Stimulated activated CD4-positive, alpha-beta T cell treated with anti-CD3 and anti-CD28 coated beads, Interleukin-2, amount 100 ng/mL, for 48 hours (primary cell): ENCODE measurements around the gene GPX6.
"Not testable (repeated sequence)": the region's sequence is repeated elsewhere in the genome, so short reads cannot be mapped to it uniquely, and the experiment has no call there.

ENCODE experiments used
- DNase-seq, 2 donors: peaks; one replicate each; pipeline ENCODE4 v3.0.0-alpha.2; 2020

GPX6 gene

DNA sequence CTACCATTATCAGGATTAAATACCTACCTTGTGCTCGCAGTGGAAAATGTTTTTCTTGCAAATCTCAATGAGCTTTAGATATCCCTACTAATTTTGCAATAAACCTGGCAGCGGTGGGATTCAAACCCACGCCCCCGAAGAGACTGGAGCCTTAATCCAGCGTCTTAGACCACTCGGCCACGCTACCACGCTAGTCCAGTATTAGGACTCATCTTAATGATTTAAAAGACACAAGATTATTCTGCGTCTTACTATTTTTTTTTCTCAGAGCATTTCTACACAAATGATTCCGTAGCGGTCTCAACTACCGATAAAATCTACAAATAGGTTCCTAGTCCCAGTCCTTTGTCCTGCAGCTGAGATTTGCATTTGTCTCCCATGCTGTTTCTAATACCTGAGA lies 37.1 kb downstream of the GPX6 start:
- DNase-seq, result no peak

DNA sequence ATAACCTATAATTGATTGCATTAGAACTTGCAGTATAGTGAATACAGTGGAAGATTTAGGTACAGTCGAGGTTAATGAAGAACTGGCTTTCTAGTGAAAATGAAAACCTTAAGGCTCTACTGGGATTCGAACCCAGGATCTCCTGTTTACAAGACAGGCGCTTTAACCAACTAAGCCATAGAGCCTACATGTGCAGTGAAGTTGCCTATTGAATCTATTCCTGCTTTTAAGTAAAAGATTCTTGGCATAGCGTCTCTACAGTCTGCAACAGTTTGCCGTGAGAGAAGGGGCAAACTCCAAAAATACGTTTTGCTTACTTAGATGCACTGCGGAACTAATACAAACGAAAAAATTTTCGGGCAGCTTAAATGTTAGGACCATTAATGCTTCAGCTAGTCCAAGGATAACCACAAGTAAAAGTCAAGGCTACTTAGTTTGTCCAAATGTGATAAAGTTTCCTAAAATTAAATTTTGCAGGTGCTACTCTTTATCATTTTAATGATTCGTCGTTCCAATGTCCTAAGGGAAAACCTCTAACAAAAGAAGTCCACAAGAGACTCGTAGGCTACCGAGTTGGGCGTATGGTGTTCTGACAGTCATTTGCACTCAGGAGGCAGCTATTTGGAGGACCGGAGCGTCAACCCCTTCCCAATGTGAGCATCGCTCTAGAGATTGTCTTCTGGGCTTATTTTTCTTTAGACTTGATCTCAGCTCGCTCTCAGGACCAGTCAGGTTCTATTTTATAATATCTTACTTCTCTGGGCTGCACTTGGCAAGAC lies 41.0 kb downstream of the GPX6 start:
- peak; percentile 20 to 25 for DNase-seq

DNA sequence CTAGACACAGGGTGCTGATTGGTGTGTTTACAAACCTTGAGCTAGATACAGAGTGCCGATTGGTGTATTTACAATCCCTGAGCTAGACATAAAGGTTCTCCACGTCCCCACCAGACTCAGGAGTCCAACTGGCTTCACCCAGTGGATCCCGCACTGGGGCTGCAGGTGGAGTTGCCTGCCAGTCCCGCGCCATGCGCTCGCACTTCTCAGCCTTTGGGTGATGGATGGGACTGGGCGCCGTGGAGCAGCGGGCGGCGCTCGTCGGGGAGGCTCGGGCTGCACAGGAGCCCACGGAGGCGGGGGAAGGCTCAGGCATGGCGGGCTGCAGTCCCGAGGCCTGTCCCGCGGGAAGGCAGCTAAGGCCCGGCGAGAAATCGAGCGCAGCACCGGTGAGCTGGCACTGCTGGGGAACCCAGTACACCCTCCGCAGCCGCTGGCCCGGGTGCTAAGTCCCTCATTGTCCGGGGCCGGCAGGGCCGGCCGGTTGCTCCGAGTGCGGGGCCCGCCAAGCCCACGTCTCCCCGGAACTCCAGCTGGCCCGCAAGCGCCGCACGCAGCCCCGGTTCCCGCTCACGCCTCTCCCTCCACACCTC lies 46.3 kb downstream of the GPX6 start:
- not testable (repeated sequence) for DNase-seq

DNA sequence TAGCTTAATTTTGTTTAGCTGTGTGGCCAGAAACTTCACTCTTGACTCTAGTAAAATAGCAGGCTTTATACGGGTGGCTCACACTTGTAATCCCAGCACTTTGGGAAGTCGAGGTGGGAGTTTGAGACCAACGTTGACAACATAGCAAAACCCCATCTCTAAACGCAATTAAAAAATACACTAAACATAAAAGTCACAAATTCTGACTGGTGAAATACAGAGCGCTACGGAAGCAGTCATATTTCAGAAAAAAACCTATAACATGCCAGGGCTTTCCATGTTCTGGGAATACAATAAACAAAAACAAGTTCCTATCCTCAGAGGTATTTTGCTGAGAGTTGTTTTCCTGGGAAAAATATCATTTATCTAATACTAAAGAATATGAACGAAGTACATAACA lies 47.5 kb downstream of the GPX6 start:
- DNase-seq, result no peak

DNA sequence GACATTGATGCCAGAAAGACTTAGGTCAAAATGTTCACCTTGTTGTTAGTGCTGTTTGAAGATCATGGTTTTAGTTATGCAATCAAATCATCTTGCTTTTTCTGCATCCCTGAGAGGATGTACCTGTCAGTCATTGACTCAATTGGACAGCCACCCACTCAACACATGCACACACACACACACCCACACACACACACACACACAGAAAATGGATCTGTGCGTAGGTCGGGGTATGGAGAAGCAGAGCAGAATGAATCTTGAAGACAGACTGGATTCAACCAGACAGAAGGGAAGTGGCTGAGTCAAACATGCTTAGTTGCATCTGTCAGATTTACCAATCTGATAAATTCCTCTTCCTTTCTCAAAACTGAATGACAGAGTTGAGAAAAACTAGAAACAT lies 53.2 kb downstream of the GPX6 start:
- no peak for DNase-seq

DNA sequence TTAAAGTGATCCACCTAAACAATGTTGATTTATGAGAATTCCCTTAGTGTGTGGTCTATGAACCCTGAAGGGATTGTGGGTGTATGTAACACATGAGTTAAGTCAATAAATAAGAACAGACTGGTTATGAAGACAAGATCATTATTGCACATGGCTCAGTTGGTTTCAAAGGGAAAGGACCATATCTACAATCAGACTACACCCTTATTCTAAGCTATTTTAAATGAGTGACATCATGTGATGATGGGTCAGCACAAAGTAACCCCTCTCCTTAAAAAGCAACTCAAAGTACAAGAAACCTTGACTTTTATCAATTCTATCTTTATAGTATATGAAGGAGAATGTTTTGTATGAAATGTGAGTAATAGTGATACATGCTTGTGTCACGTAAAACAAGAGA lies 57.0 kb downstream of the GPX6 start:
- no peak for DNase-seq
